ENCODE data around the gene WWC2.

DNA sequence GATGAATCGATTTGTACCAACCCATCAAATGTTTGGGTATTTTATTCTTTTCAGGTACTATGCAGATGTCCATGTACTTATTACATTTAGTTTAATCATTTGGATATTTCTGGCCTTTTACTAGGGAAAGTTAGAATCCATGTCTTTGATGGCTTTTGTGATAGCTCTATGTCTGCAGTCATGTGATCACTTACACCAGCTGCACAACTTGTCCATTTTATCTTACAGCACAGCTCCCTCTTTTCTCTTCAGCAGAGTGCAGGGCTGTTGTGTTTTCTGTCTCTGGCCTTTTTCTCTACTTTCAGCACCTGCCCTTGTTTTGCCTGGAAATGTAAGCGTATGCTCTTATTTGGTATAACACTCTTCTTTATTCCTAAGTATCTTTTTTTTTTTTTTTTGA lies 30.6 kb downstream of the WWC2 start:
- TF ChIP-seq, protein P1, sequence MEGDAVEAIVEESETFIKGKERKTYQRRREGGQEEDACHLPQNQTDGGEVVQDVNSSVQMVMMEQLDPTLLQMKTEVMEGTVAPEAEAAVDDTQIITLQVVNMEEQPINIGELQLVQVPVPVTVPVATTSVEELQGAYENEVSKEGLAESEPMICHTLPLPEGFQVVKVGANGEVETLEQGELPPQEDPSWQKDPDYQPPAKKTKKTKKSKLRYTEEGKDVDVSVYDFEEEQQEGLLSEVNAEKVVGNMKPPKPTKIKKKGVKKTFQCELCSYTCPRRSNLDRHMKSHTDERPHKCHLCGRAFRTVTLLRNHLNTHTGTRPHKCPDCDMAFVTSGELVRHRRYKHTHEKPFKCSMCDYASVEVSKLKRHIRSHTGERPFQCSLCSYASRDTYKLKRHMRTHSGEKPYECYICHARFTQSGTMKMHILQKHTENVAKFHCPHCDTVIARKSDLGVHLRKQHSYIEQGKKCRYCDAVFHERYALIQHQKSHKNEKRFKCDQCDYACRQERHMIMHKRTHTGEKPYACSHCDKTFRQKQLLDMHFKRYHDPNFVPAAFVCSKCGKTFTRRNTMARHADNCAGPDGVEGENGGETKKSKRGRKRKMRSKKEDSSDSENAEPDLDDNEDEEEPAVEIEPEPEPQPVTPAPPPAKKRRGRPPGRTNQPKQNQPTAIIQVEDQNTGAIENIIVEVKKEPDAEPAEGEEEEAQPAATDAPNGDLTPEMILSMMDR (IDR thresholded peaks at IDR 0.05; ENCODE audit: low read depth, low read length) = no peak
- no peak for TF ChIP-seq POLR2A (IDR thresholded peaks at IDR 0.05; ENCODE audit: extremely low read depth, insufficient read length)
- TF ChIP-seq MYC (IDR thresholded peaks at IDR 0.05; ENCODE audit: low read depth, low read length) = no peak
- TF ChIP-seq, protein P2, sequence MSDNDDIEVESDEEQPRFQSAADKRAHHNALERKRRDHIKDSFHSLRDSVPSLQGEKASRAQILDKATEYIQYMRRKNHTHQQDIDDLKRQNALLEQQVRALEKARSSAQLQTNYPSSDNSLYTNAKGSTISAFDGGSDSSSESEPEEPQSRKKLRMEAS (IDR thresholded peaks at IDR 0.05; ENCODE audit: low read depth, low read length) = no peak

All from NB4 (cell line).